ENCODE measurements around the gene ELOVL2.

Gene ELOVL2

GRCh38 chr6:11056871-11057270 lies 12.8 kb upstream of the ELOVL2 start:
- no peak for DNase-seq

GRCh38 chr6:11055127-11055627 lies 11.1 kb upstream of the ELOVL2 start:
- no peak for DNase-seq

GRCh38 chr6:11054722-11055121 lies 10.6 kb upstream of the ELOVL2 start:
- DNase-seq = no peak

GRCh38 chr6:11053307-11053706 lies 9.2 kb upstream of the ELOVL2 start:
- DNase-seq = no peak

- no peak for DNase-seq
These were observed 6.6 kb upstream of the ELOVL2 start for GRCh38 chr6:11050731-11051130.

- no peak for DNase-seq
These were observed 635 bp upstream of the ELOVL2 start for GRCh38 chr6:11044712-11045167.

GRCh38 chr6:11043378-11043960 lies 636 bp downstream of the ELOVL2 start:
- DNase-seq = no peak

GRCh38 chr6:11042750-11043377 lies 1.2 kb downstream of the ELOVL2 start:
- peak; percentile 45 for DNase-seq

- DNase-seq = no peak
These were observed 1.9 kb downstream of the ELOVL2 start for GRCh38 chr6:11042025-11042749.

GRCh38 chr6:11040134-11040533 lies 4.0 kb downstream of the ELOVL2 start:
- DNase-seq = no peak

GRCh38 chr6:11039040-11039439 lies 5.1 kb downstream of the ELOVL2 start:
- no peak for DNase-seq

- no peak for DNase-seq
These were observed 7.1 kb downstream of the ELOVL2 start for GRCh38 chr6:11036977-11037430.

- DNase-seq = no peak
These were observed 7.8 kb downstream of the ELOVL2 start for GRCh38 chr6:11036351-11036740.

GRCh38 chr6:11035616-11036350 lies 8.3 kb downstream of the ELOVL2 start:
- no peak for DNase-seq

GRCh38 chr6:11033825-11034224 lies 10.3 kb downstream of the ELOVL2 start:
- DNase-seq = no peak

- no peak for DNase-seq
These were observed 13.2 kb downstream of the ELOVL2 start for GRCh38 chr6:11030904-11031303.

- no peak for DNase-seq
These were observed 15.1 kb downstream of the ELOVL2 start for GRCh38 chr6:11028959-11029358.

GRCh38 chr6:11027565-11028110 lies 16.5 kb downstream of the ELOVL2 start:
- DNase-seq = no peak

GRCh38 chr6:11025921-11026635 lies 18.0 kb downstream of the ELOVL2 start:
- DNase-seq = no peak

GRCh38 chr6:11025130-11025529 lies 19.0 kb downstream of the ELOVL2 start:
- no peak for DNase-seq

GRCh38 chr6:11023032-11023431 lies 21.1 kb downstream of the ELOVL2 start:
- DNase-seq = no peak

GRCh38 chr6:11021714-11022113 lies 22.4 kb downstream of the ELOVL2 start:
- no peak for DNase-seq
